Fibroblast of lung (primary cell): ENCODE data around the gene LSAMP. TPM values are rescaled to one million over a fixed set of nuclear protein-coding genes. Genes with fewer than 3 reads are reported as not detected.

Experiments
- DNase-seq, 2 donors: peaks; one replicate each; pipeline versions ENCODE4 v3.0.0 to v3.0.0-alpha.2; 2010; ENCODE audit warnings: low read depth in 2 of 2
- H2AFZ ChIP-seq: 2 replicates; pipeline ENCODE4 v1.5.1; 2012; ENCODE audit warnings: low read length, control low read depth, inconsistent platforms
- H3K27ac ChIP-seq: 2 replicates; pipeline ENCODE4 v1.5.1; 2011; ENCODE audit warnings: low read length, control low read depth; ENCODE audit not compliant: insufficient read depth
- H3K27me3 ChIP-seq: 2 replicates; pipeline ENCODE4 v1.5.1; 2011; ENCODE audit warnings: mild to moderate bottlenecking, low read length; ENCODE audit not compliant: control insufficient read depth, insufficient read depth
- H3K36me3 ChIP-seq: 2 replicates; pipeline ENCODE4 v1.5.1; 2011; ENCODE audit warnings: low read length; ENCODE audit not compliant: control insufficient read depth, insufficient read depth
- H3K4me1 ChIP-seq: 2 replicates; pipeline ENCODE4 v1.5.1; 2011; ENCODE audit warnings: low read length; ENCODE audit not compliant: control insufficient read depth, insufficient read depth; ENCODE audit errors: extremely low read depth
- H3K4me2 ChIP-seq: 2 replicates; pipeline ENCODE4 v1.5.1; 2011; ENCODE audit warnings: low read length, control low read depth; ENCODE audit not compliant: insufficient read depth; ENCODE audit errors: extremely low read depth
- H3K4me3 ChIP-seq, 4 experiments: fragments of 200-600 bp in 1 of 4; sonication (generic) in 1 of 4; replicated peaks in 1 of 4; 2 replicates each; pipeline ENCODE4 v1.5.1; 2011 to 2016; ENCODE audit warnings: low read length in 4 of 4, low read depth in 3 of 4, mild to moderate bottlenecking in 3 of 4, control low read depth in 2 of 4, inconsistent platforms in 1 of 4, mixed read lengths in 1 of 4; ENCODE audit not compliant: insufficient read depth in 1 of 4; ENCODE audit errors: control extremely low read depth in 1 of 4
- H3K79me2 ChIP-seq: 2 replicates; pipeline ENCODE4 v1.5.1; 2012; ENCODE audit warnings: mild to moderate bottlenecking, low read length, inconsistent platforms; ENCODE audit not compliant: control insufficient read depth, insufficient read depth
- H3K9ac ChIP-seq: 2 replicates; pipeline ENCODE4 v1.5.1; 2011; ENCODE audit warnings: mild to moderate bottlenecking, low read length, control low read depth; ENCODE audit not compliant: insufficient read depth
- H3K9me3 ChIP-seq: 2 replicates; pipeline ENCODE4 v1.5.1; 2012; ENCODE audit warnings: low read depth, low read length; ENCODE audit not compliant: control insufficient read depth, insufficient read depth
- H4K20me1 ChIP-seq: 2 replicates; pipeline ENCODE4 v1.5.1; 2011; ENCODE audit warnings: low read length; ENCODE audit not compliant: control insufficient read depth, insufficient read depth; ENCODE audit errors: extremely low read depth
- EZH2 ChIP-seq: IDR thresholded peaks from 2 replicates; pipeline ENCODE4 v1.5.1; 2012; ENCODE audit warnings: low read length, control low read depth, mild to moderate bottlenecking; ENCODE audit errors: missing control alignments
- polyA plus RNA-seq, 2 donors: library from polyadenylated mRNA; depleted of rRNA in 1 of 2; stranded (reverse) in 1 of 2; unstranded in 1 of 2; fragments of >200 nt; gene quantifications; 2 replicates each; pipeline ENCODE4 v1.2.1, GENCODE V29; 2011 to 2012; ENCODE audit warnings: missing spikeins in 1 of 2
- total RNA-seq: library from RNA; depleted of rRNA; stranded (reverse); fragments of >200 nt; gene quantifications from 2 replicates; pipeline ENCODE4 v1.2.1, GENCODE V29; 2014
- TF ChIP-seq, protein P1 (sequence below), 2 donors: IDR thresholded peaks in 1 of 2; conservative IDR thresholded peaks in 1 of 2; 1 replicate in 1 of 2; 2 replicates in 1 of 2; pipeline ENCODE4 v1.5.1; 2011 to 2012; ENCODE audit warnings: low read length in 2 of 2, control low read depth in 1 of 2, inconsistent platforms in 1 of 2, low read depth in 1 of 2, mild to moderate bottlenecking in 1 of 2

LSAMP gene
- total and polyA plus RNA-seq, 2 donors (not counting 1 experiment from before 2014, with no cell fraction given), result 4.8 to 5.9 TPM

DNA sequence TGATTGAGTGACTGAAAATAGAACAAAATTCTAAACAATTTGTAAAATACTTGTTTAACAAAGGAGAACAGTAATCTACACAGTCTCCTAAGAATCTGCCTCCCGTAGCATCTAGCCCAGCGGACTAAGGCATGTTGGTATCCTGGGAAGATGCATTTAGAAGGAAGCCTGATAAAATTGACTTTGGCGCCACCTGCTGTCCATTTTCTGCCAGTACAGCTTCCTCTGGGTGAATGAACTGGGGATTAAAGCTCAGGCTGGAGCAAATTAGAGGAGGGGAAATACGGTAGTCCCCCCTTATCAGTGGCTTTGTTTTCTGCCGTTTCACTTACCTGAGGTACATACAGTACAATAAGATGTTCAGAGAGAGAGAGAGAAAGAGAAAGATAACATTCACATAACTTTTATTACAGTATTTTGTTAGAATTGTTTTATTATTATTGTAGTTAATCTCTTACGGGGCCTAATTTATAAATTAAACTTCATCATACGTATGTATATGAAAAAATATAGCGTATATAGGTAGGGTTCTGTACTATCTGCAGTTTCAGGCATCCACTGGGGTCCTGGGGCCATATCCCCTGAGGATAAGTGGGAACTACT lies 630.4 kb downstream of the LSAMP start:
- peak; percentile 61 to 78 for DNase-seq
- no peak overlapping the region for H2AFZ ChIP-seq

DNA sequence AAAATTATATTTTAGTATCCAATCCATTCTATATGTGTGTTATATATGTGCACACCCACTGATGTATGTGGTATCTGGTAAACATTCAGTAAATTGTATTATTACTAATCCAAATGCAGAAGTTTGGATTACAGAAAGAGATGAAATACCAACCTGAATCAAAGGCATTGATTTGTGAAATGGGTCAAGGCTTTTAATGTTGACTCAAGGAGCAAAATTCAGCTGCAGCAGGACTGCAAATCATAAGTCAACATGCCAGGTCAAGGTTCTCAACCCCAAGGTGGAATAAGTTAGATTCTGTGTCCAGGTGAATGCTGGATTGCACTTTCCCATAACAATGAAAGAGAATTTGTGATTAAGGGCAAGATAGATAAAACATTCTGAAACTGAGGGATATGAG lies 631.3 kb downstream of the LSAMP start:
- no peak overlapping the region for H3K4me2 ChIP-seq
- no peaks in the 10 kb centered on the region for H3K4me1 ChIP-seq
- H3K9me3 ChIP-seq, result no peaks in the 10 kb centered on the region
- TF ChIP-seq EZH2, result no peak
- TF ChIP-seq, protein P1, sequence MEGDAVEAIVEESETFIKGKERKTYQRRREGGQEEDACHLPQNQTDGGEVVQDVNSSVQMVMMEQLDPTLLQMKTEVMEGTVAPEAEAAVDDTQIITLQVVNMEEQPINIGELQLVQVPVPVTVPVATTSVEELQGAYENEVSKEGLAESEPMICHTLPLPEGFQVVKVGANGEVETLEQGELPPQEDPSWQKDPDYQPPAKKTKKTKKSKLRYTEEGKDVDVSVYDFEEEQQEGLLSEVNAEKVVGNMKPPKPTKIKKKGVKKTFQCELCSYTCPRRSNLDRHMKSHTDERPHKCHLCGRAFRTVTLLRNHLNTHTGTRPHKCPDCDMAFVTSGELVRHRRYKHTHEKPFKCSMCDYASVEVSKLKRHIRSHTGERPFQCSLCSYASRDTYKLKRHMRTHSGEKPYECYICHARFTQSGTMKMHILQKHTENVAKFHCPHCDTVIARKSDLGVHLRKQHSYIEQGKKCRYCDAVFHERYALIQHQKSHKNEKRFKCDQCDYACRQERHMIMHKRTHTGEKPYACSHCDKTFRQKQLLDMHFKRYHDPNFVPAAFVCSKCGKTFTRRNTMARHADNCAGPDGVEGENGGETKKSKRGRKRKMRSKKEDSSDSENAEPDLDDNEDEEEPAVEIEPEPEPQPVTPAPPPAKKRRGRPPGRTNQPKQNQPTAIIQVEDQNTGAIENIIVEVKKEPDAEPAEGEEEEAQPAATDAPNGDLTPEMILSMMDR (conservative IDR thresholded peaks at IDR 0.05 in 1 of 2, IDR thresholded peaks at IDR 0.05 in 1 of 2; ENCODE audit: low read depth in 1 of 2, low read length in 2 of 2), result no peak
- no peaks in the 10 kb centered on the region for H3K79me2 ChIP-seq
- no peaks in the 10 kb centered on the region for H3K27me3 ChIP-seq
- DNase-seq, result no peak
- H3K4me3 ChIP-seq, result no peak overlapping the region
- H2AFZ ChIP-seq, result no peak overlapping the region
- H3K36me3 ChIP-seq, result no peaks in the 10 kb centered on the region
- H3K27ac ChIP-seq, result no peak overlapping the region
- no peaks in the 10 kb centered on the region for H4K20me1 ChIP-seq
- no peak overlapping the region for H3K9ac ChIP-seq

More for the DNA sequence above, 630.4 kb downstream of the LSAMP start:
- no peaks in the 10 kb centered on the region for H3K36me3 ChIP-seq
- H3K4me1 ChIP-seq, result no peaks in the 10 kb centered on the region
- H4K20me1 ChIP-seq, result no peaks in the 10 kb centered on the region
- no peak overlapping the region for H3K4me2 ChIP-seq
- no peaks in the 10 kb centered on the region for H3K27me3 ChIP-seq
- no peaks in the 10 kb centered on the region for H3K79me2 ChIP-seq
- no peaks in the 10 kb centered on the region for H3K9me3 ChIP-seq
- no peak overlapping the region for H3K27ac ChIP-seq
- no peak for TF ChIP-seq EZH2
- TF ChIP-seq, protein P1 (conservative IDR thresholded peaks at IDR 0.05 in 1 of 2, IDR thresholded peaks at IDR 0.05 in 1 of 2; ENCODE audit: low read depth in 1 of 2, low read length in 2 of 2), result peak; percentile 91 to 94
- H3K9ac ChIP-seq, result no peak overlapping the region
- H3K4me3 ChIP-seq, result no peak overlapping the region

DNA sequence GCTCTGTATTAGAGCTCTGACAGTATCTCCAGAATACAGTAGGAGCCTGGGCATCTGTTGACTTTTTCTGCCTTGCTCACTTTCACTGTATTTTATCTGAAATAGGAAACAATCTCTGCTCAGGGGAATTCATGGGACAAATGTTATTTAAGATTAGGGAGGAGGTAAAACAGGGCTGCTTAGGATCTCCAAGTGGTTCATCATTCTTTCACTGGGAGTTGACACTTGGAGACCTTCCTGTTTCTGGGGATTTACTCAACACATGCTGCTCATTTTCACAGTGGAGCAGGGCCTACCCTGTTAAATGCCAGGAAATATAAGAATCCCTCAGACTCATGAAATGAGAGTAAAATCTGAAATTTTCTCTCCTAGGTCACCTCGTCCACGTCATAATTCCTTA lies 636.5 kb downstream of the LSAMP start:
- Histone ChIP-seq H4K20me1 (no peaks in the 10 kb centered on the region), H3K4me3 (no peak overlapping the region), H3K4me2 (no peak overlapping the region), H2AFZ (no peak overlapping the region), H3K27ac (no peak overlapping the region), H3K36me3 (no peaks in the 10 kb centered on the region), H3K9me3 (no peaks in the 10 kb centered on the region), H3K9ac (no peak overlapping the region), H3K27me3 (no peaks in the 10 kb centered on the region), H3K4me1 (peaks cover 11% of the 10 kb centered on the region), H3K79me2 (no peaks in the 10 kb centered on the region)
- TF ChIP-seq EZH2, result no peak
- TF ChIP-seq, protein P1 (conservative IDR thresholded peaks at IDR 0.05 in 1 of 2, IDR thresholded peaks at IDR 0.05 in 1 of 2; ENCODE audit: low read depth in 1 of 2, low read length in 2 of 2), result no peak
- no peak for DNase-seq
